Activated CD4-positive, alpha-beta T cell treated with anti-CD3 and anti-CD28 coated beads, Interleukin-2, amount 50 U/mL, for 16 hours (primary cell): ENCODE measurements around the gene LCN10.

Source experiments
- DNase-seq: peaks from one replicate; pipeline ENCODE4 v3.0.0-alpha.2; 2020

Gene LCN10

GRCh38 chr9:136735812-136736480, 6.8 kb downstream of the LCN10 start:
- no peak for DNase-seq

- peak; percentile 57 for DNase-seq
These were observed 7.8 kb downstream of the LCN10 start for GRCh38 chr9:136734837-136735496.

GRCh38 chr9:136733611-136734010, 9.1 kb downstream of the LCN10 start:
- DNase-seq = no peak

- no peak for DNase-seq
These were observed 10.1 kb downstream of the LCN10 start for GRCh38 chr9:136732444-136733178.

GRCh38 chr9:136729926-136730325, 12.8 kb downstream of the LCN10 start:
- DNase-seq = no peak

- DNase-seq = peak; percentile 58
These were observed 13.6 kb downstream of the LCN10 start for GRCh38 chr9:136729144-136729543.

- DNase-seq = no peak
These were observed 14.1 kb downstream of the LCN10 start for GRCh38 chr9:136728548-136729123.

- peak; percentile 93 for DNase-seq
These were observed 14.6 kb downstream of the LCN10 start for GRCh38 chr9:136728080-136728547.

- peak; percentile 62 for DNase-seq
These were observed 16.0 kb downstream of the LCN10 start for GRCh38 chr9:136726631-136727191.

GRCh38 chr9:136726118-136726517, 16.6 kb downstream of the LCN10 start:
- DNase-seq = no peak

- no peak for DNase-seq
These were observed 17.1 kb downstream of the LCN10 start for GRCh38 chr9:136725612-136726011.

- no peak for DNase-seq
These were observed 18.0 kb downstream of the LCN10 start for GRCh38 chr9:136724772-136725171.

- DNase-seq = no peak
These were observed 18.8 kb downstream of the LCN10 start for GRCh38 chr9:136723989-136724388.

GRCh38 chr9:136723362-136723976, 19.3 kb downstream of the LCN10 start:
- no peak for DNase-seq

GRCh38 chr9:136722969-136723356, 19.8 kb downstream of the LCN10 start:
- no peak for DNase-seq

- no peak for DNase-seq
These were observed 20.4 kb downstream of the LCN10 start for GRCh38 chr9:136722093-136722968.

- no peak for DNase-seq
These were observed 21.2 kb downstream of the LCN10 start for GRCh38 chr9:136721339-136722092.

GRCh38 chr9:136720898-136721338, 21.8 kb downstream of the LCN10 start:
- DNase-seq = no peak

GRCh38 chr9:136720251-136720897, 22.4 kb downstream of the LCN10 start:
- no peak for DNase-seq

- DNase-seq = no peak
These were observed 23.4 kb downstream of the LCN10 start for GRCh38 chr9:136719195-136719880.
